IMR-90 (cell line): ENCODE results near the gene PDZD7.

ENCODE experiments used
- BHLHE40 ChIP-seq: fragments of 150-350 bp; IDR thresholded peaks from 2 replicates; pipeline ENCODE4 v1.6.1; 2016; ENCODE audit warnings: mild to moderate bottlenecking, low read depth, low read length
- POLR2A ChIP-seq: IDR thresholded peaks from 2 replicates; pipeline ENCODE4 v1.6.1; 2012; ENCODE audit warnings: mild to moderate bottlenecking, low read depth, low read length
- SMC3 ChIP-seq: fragments of 150-350 bp; IDR thresholded peaks from 2 replicates; pipeline ENCODE4 v1.6.1; 2016; ENCODE audit warnings: low read depth, mild to moderate bottlenecking, antibody characterized with exemption, low read length, moderate library complexity
- TF ChIP-seq, protein P1 (sequence below): conservative IDR thresholded peaks from 2 replicates; pipeline ENCODE4 v1.5.1; 2012; ENCODE audit warnings: mild to moderate bottlenecking, low read depth, low read length, improper control_type of control experiment

DNA sequence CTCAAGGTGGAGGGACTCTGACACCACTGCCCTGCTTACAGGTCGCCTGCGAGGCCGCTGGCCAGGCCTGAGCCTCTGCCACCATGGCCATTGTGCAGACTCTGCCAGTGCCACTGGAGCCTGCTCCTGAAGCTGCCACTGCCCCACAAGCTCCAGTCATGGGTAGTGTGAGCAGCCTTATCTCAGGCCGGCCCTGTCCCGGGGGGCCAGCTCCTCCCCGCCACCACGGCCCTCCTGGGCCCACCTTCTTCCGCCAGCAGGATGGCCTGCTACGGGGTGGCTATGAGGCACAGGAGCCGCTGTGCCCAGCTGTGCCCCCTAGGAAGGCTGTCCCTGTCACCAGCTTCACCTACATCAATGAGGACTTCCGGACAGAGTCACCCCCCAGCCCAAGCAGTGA lies 28.5 kb downstream of the PDZD7 start:
- TF ChIP-seq, protein P1, sequence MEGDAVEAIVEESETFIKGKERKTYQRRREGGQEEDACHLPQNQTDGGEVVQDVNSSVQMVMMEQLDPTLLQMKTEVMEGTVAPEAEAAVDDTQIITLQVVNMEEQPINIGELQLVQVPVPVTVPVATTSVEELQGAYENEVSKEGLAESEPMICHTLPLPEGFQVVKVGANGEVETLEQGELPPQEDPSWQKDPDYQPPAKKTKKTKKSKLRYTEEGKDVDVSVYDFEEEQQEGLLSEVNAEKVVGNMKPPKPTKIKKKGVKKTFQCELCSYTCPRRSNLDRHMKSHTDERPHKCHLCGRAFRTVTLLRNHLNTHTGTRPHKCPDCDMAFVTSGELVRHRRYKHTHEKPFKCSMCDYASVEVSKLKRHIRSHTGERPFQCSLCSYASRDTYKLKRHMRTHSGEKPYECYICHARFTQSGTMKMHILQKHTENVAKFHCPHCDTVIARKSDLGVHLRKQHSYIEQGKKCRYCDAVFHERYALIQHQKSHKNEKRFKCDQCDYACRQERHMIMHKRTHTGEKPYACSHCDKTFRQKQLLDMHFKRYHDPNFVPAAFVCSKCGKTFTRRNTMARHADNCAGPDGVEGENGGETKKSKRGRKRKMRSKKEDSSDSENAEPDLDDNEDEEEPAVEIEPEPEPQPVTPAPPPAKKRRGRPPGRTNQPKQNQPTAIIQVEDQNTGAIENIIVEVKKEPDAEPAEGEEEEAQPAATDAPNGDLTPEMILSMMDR, result no peak
- TF ChIP-seq SMC3, result no peak
- TF ChIP-seq BHLHE40, result no peak
- no peak for TF ChIP-seq POLR2A
